NCI-H1417 treated with DMSO at 0.1 percent for 48 hours (cell line): Measurements from ENCODE around the gene OR4K17.
"Not testable (repeated sequence)": the region's sequence is repeated elsewhere in the genome, so short reads cannot be mapped to it uniquely, and the experiment has no call there.

Source experiments
- DNase-seq: peaks from one replicate; lab custom pipeline; 2025; lab: John Stamatoyannopoulos, UW

The OR4K17 gene

DNA sequence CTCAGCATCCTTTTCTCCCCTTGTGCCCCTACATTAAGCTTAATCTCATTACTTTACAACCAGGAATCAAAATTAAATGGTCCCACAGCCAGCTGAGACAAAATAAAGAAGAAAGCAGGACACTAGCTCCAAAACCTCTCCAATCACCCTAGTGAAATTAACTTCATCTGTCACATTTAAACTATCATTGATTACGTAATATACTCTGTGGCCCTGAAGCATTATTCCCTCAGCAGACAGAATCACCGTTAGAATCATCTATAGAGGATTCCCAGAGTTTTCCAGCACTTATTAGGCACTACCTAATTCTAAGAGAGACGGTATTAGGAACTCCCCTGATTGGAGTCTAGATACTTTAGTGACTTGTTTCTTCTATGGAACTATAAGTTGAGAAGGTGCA lies at the start of gene OR4K17:
Gene OR4K17 (plus strand): TSS at position 302 of the 400 bp plus-strand sequence. CDS start 6,761 bp downstream, outside the sequence.
- no peak for DNase-seq

- no peak for DNase-seq
These were observed 18.5 kb upstream of the OR4K17 start for GRCh38 chr14:20092050-20092449.

DNA sequence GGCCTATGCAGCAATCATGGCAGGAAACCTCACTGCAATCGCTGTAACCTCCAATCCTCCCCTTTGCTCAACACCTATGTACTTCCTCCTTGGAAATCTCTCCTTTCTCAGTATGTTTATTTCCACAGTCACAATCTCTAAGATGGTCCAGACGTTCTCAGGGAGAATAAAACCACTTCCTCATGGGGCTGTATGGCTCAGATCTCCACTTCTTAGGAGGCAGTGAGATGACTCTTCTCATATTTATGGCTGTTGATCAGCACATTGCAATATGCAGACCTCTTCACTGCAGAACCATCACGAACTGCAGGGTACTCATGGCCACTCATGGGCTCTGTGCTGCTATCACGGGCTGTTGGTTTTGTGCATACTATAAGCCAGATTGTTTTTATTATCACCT lies 17.1 kb upstream of the OR4K17 start:
- no peak for DNase-seq

DNA sequence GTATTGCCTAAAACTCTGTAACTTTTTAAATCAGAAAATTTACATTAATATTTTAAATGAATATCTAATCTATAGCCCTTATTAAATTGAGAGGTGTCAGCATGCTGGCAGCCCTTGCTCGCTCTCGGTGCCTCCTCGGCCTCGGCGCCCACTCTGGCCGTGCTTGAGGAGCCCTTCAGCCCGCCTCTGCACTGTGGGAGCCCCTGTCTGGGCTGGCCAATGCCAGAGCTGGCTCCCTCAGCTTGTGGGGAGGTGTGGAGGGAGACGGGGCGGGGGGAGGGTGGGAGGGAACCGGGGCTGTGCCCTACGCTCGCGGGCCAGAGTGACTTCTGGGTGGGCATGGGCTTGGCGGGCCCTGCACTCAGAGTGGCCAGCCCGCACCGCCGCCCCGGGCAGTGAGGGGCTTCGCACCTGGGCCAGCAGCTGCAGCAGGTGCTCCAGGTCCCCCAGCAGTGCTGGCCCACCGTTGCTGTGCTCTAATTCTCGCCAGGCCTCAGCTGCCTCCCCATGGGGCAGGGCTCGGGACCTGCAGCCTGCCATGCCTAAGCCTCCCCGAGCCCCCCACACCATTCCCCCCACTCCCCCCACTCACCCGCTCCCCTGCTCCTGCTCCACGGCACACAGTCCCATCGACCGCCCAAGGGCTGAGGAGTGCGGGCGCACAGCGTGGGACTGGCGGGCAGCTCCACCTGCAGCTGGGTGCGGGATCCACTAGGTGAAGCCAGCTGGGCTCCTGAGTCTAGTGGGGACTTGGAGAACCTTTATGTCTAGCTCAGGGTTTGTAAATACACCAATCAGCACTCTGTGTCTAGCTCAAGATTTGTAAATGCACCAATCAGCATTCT lies 11.4 kb upstream of the OR4K17 start:
- not testable (repeated sequence) for DNase-seq

DNA sequence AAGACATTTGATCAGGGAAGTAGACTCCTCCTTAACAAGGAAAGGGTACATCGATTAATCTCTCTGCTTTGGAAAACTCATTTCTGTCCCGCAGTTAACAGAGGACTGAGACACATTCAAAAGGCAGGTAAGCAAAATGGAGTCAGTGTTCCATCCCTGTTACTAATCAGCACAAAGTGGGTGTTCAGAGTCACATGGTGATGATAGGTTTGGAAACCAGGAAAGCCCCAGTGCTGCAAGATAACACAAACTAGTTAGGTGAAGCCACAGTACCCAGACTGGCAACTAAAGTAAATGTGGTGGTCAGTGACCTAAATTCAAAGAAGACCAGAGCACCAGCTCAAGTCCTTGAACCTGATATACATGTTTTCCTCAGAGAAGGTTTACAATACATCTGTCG lies 1.8 kb downstream of the OR4K17 start:
- no peak for DNase-seq

GRCh38 chr14:20116748-20117147 lies 6.2 kb downstream of the OR4K17 start:
- DNase-seq, result no peak

DNA sequence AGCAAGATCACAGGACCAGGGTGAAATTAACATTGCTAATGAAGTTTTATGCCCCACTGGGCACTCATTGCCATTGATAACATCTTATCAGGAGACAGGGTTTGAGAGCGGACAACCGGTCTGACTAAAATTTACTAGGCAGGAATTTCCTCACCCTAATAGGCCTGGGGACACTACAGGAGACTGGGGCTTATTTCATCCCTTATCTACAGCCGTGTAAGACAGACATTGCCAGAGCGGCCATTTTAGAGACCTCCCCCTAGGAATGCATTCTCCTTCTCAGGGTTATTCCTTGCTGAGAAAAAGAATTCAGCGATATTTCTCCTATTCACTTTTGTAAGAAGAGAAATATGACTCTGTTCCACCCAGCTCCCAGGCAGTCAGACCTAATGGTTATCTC lies 8.3 kb downstream of the OR4K17 start:
- DNase-seq, result no peak

GRCh38 chr14:20138520-20138919 lies 28.0 kb downstream of the OR4K17 start, which contains the start of gene OR4N5:
TSS of gene OR4N5 (plus strand) at chr14:20138820. CDS start at chr14:20143736, 4,916 bp downstream.
- no peak for DNase-seq

- no peak for DNase-seq
These were observed 33.4 kb downstream of the OR4K17 start for GRCh38 chr14:20143911-20144310.

DNA sequence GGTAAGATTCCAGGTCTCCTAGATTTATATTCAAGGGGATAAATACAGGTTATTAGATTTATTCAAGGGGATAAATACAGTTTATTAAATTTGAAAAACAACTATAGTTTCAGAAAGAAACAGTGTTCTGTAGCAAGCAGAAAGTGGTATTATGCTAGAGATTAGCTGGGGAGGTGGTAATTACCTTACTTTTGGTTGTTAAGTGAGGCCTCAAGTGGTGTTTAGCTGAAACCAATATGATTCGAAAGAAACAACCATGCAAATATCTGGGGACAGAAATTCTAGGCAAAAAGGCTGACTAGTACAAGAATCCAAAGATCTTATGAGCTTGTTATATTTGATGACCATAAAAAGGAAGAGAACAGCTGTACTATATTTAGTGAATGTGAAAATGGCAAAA lies 34.3 kb downstream of the OR4K17 start:
- no peak for DNase-seq

GRCh38 chr14:20164462-20164861 lies 53.9 kb downstream of the OR4K17 start:
- DNase-seq, result no peak

DNA sequence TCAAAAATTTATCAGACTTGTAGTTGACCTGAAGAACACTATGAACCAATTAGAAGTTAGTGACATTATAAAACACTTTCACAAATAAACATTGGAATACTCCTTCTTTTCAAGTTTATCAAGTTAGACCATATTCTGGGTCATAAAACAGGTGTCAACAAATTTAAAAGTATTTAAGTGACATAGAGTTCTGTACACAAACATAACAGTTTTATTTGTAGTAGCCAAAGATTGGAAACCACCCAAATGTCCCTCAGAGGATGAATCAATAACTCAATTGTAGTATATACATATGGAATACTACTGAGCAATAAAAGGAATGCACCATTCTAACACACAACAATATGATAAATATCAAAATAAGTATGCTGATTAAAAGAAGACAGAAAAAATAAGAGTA lies 56.6 kb downstream of the OR4K17 start:
- DNase-seq, result no peak

GRCh38 chr14:20169852-20170251 lies 59.3 kb downstream of the OR4K17 start:
- DNase-seq, result not testable (repeated sequence)
